ENCODE results near the gene KCNMB1.

Gene KCNMB1

GRCh38 chr5:170425731-170426130 is 36.6 kb upstream of the KCNMB1 start:
- ATAC-seq (ENCODE audit: low read depth) (no peak), DNase-seq (ENCODE audit: low spot score in 2 of 2) (no peak)
- Mint-ChIP-seq H3K36me3 (no peaks in the 10 kb centered on the region), H3K9me3 (no peaks in the 10 kb centered on the region), H3K4me1 (peaks cover 3% of the 10 kb centered on the region), H3K27me3 (peaks cover 18% of the 10 kb centered on the region), H3K27ac (no peak overlapping the region), H3K4me3 (no peak overlapping the region)

GRCh38 chr5:170424629-170425028 is 35.5 kb upstream of the KCNMB1 start:
- DNase-seq (ENCODE audit: low spot score in 2 of 2) (no peak), ATAC-seq (ENCODE audit: low read depth) (no peak)
- peaks cover 4% of the 10 kb centered on the region for H3K4me1 Mint-ChIP-seq
- no peak overlapping the region for H3K4me3 Mint-ChIP-seq
- H3K27ac Mint-ChIP-seq: no peak overlapping the region
- peaks cover 16% of the 10 kb centered on the region for H3K27me3 Mint-ChIP-seq
- no peaks in the 10 kb centered on the region for H3K9me3 Mint-ChIP-seq
- no peaks in the 10 kb centered on the region for H3K36me3 Mint-ChIP-seq

- peaks cover 4% of the 10 kb centered on the region for H3K4me1 Mint-ChIP-seq
- DNase-seq (ENCODE audit: low spot score in 2 of 2) (no peak), ATAC-seq (ENCODE audit: low read depth) (no peak)
- H3K27ac Mint-ChIP-seq: no peak overlapping the region
- H3K4me3 Mint-ChIP-seq: no peak overlapping the region
- no peaks in the 10 kb centered on the region for H3K9me3 Mint-ChIP-seq
- peaks cover 21% of the 10 kb centered on the region for H3K27me3 Mint-ChIP-seq
- H3K36me3 Mint-ChIP-seq: no peaks in the 10 kb centered on the region
These were observed 34.5 kb upstream of the KCNMB1 start for GRCh38 chr5:170423692-170424091.

GRCh38 chr5:170421826-170422225 is 32.7 kb upstream of the KCNMB1 start:
- Mint-ChIP-seq H3K4me3 (no peak overlapping the region), H3K27ac (no peak overlapping the region), H3K4me1 (peaks cover 4% of the 10 kb centered on the region), H3K36me3 (no peaks in the 10 kb centered on the region), H3K27me3 (peaks cover 27% of the 10 kb centered on the region), H3K9me3 (no peaks in the 10 kb centered on the region)
- DNase-seq (ENCODE audit: low spot score in 2 of 2): no peak
- no peak for ATAC-seq (ENCODE audit: low read depth)

- H3K4me3 Mint-ChIP-seq: no peak overlapping the region
- H3K27ac Mint-ChIP-seq: no peak overlapping the region
- peaks cover 4% of the 10 kb centered on the region for H3K4me1 Mint-ChIP-seq
- ATAC-seq (ENCODE audit: low read depth) (peak; percentile 53), DNase-seq (ENCODE audit: low spot score in 2 of 2) (peak; percentile 46 to 61)
- H3K36me3 Mint-ChIP-seq: no peaks in the 10 kb centered on the region
- no peaks in the 10 kb centered on the region for H3K9me3 Mint-ChIP-seq
- H3K27me3 Mint-ChIP-seq: peaks cover 27% of the 10 kb centered on the region
These were observed 31.7 kb upstream of the KCNMB1 start for GRCh38 chr5:170420806-170421412.

GRCh38 chr5:170419643-170420042 is 30.5 kb upstream of the KCNMB1 start:
- Mint-ChIP-seq H3K4me1 (peaks cover 4% of the 10 kb centered on the region), H3K27me3 (peaks cover 23% of the 10 kb centered on the region)

GRCh38 chr5:170418736-170419135 is 29.6 kb upstream of the KCNMB1 start:
- Mint-ChIP-seq H3K27ac (no peak overlapping the region), H3K4me1 (peaks cover 4% of the 10 kb centered on the region), H3K4me3 (no peak overlapping the region), H3K36me3 (no peaks in the 10 kb centered on the region), H3K27me3 (peaks cover 21% of the 10 kb centered on the region), H3K9me3 (no peaks in the 10 kb centered on the region)
- ATAC-seq (ENCODE audit: low read depth) (no peak), DNase-seq (ENCODE audit: low spot score in 2 of 2) (no peak)

More at GRCh38 chr5:170419643-170420042, 30.5 kb upstream of the KCNMB1 start:
- ATAC-seq (ENCODE audit: low read depth) (no peak), DNase-seq (ENCODE audit: low spot score in 2 of 2) (no peak)
- no peak overlapping the region for H3K4me3 Mint-ChIP-seq
- no peaks in the 10 kb centered on the region for H3K36me3 Mint-ChIP-seq
- no peak overlapping the region for H3K27ac Mint-ChIP-seq
- no peaks in the 10 kb centered on the region for H3K9me3 Mint-ChIP-seq

- Mint-ChIP-seq H3K4me1 (peaks cover 4% of the 10 kb centered on the region), H3K36me3 (no peaks in the 10 kb centered on the region), H3K27me3 (peaks cover 18% of the 10 kb centered on the region), H3K9me3 (no peaks in the 10 kb centered on the region), H3K4me3 (no peak overlapping the region), H3K27ac (no peak overlapping the region)
- no peak for DNase-seq (ENCODE audit: low spot score in 2 of 2)
- no peak for ATAC-seq (ENCODE audit: low read depth)
These were observed 27.4 kb upstream of the KCNMB1 start for GRCh38 chr5:170416526-170416925.

GRCh38 chr5:170414786-170415185 is 25.6 kb upstream of the KCNMB1 start:
- no peaks in the 10 kb centered on the region for H3K4me1 Mint-ChIP-seq
- H3K27ac Mint-ChIP-seq: no peak overlapping the region

GRCh38 chr5:170413897-170414296 is 24.7 kb upstream of the KCNMB1 start:
- Mint-ChIP-seq H3K27me3 (peaks cover 10% of the 10 kb centered on the region), H3K4me1 (no peaks in the 10 kb centered on the region), H3K4me3 (no peak overlapping the region), H3K27ac (no peak overlapping the region), H3K9me3 (no peaks in the 10 kb centered on the region), H3K36me3 (no peaks in the 10 kb centered on the region)
- no peak for DNase-seq (ENCODE audit: low spot score in 2 of 2)
- no peak for ATAC-seq (ENCODE audit: low read depth)

More at GRCh38 chr5:170414786-170415185, 25.6 kb upstream of the KCNMB1 start:
- no peak for DNase-seq (ENCODE audit: low spot score in 2 of 2)
- no peak overlapping the region for H3K4me3 Mint-ChIP-seq
- H3K9me3 Mint-ChIP-seq: no peaks in the 10 kb centered on the region
- peaks cover 13% of the 10 kb centered on the region for H3K27me3 Mint-ChIP-seq
- ATAC-seq (ENCODE audit: low read depth): no peak
- no peaks in the 10 kb centered on the region for H3K36me3 Mint-ChIP-seq

GRCh38 chr5:170411100-170411499 is 21.9 kb upstream of the KCNMB1 start:
- Mint-ChIP-seq H3K4me1 (no peaks in the 10 kb centered on the region), H3K27me3 (peaks cover 4% of the 10 kb centered on the region), H3K36me3 (no peaks in the 10 kb centered on the region), H3K27ac (no peak overlapping the region), H3K9me3 (no peaks in the 10 kb centered on the region), H3K4me3 (no peak overlapping the region)
- DNase-seq (ENCODE audit: low spot score in 2 of 2): no peak
- peak; percentile 51 for ATAC-seq (ENCODE audit: low read depth)

GRCh38 chr5:170410401-170410800 is 21.2 kb upstream of the KCNMB1 start:
- H3K9me3 Mint-ChIP-seq: no peaks in the 10 kb centered on the region
- no peak for DNase-seq (ENCODE audit: low spot score in 2 of 2)
- no peaks in the 10 kb centered on the region for H3K36me3 Mint-ChIP-seq
- H3K4me1 Mint-ChIP-seq: peaks cover 4% of the 10 kb centered on the region
- no peak overlapping the region for H3K27ac Mint-ChIP-seq
- H3K27me3 Mint-ChIP-seq: peaks cover 4% of the 10 kb centered on the region
- no peak overlapping the region for H3K4me3 Mint-ChIP-seq
- ATAC-seq (ENCODE audit: low read depth): no peak

- Mint-ChIP-seq H3K27ac (no peak overlapping the region), H3K9me3 (no peaks in the 10 kb centered on the region), H3K4me3 (no peak overlapping the region), H3K4me1 (peaks cover 4% of the 10 kb centered on the region), H3K36me3 (no peaks in the 10 kb centered on the region), H3K27me3 (peaks cover 4% of the 10 kb centered on the region)
- no peak for DNase-seq (ENCODE audit: low spot score in 2 of 2)
- ATAC-seq (ENCODE audit: low read depth): no peak
These were observed 19.9 kb upstream of the KCNMB1 start for GRCh38 chr5:170408877-170409660.

GRCh38 chr5:170408226-170408625 is 19.1 kb upstream of the KCNMB1 start:
- no peak overlapping the region for H3K27ac Mint-ChIP-seq
- DNase-seq (ENCODE audit: low spot score in 2 of 2) (no peak), ATAC-seq (ENCODE audit: low read depth) (no peak)
- H3K9me3 Mint-ChIP-seq: no peaks in the 10 kb centered on the region
- no peak overlapping the region for H3K4me3 Mint-ChIP-seq
- H3K36me3 Mint-ChIP-seq: no peaks in the 10 kb centered on the region
- peaks cover 4% of the 10 kb centered on the region for H3K27me3 Mint-ChIP-seq
- peaks cover 4% of the 10 kb centered on the region for H3K4me1 Mint-ChIP-seq

- Mint-ChIP-seq H3K27me3 (peaks cover 9% of the 10 kb centered on the region), H3K27ac (no peak overlapping the region), H3K4me3 (no peak overlapping the region), H3K9me3 (no peaks in the 10 kb centered on the region), H3K36me3 (no peaks in the 10 kb centered on the region), H3K4me1 (peaks cover 4% of the 10 kb centered on the region)
- no peak for DNase-seq (ENCODE audit: low spot score in 2 of 2)
- ATAC-seq (ENCODE audit: low read depth): no peak
These were observed 17.9 kb upstream of the KCNMB1 start for GRCh38 chr5:170407062-170407461.

All from memory B cell (primary cell).